ENCODE measurements around the gene GALNT11.
A peak's percentile ranks its signal among the peaks of the same experiment; 100 is the strongest.

DNA sequence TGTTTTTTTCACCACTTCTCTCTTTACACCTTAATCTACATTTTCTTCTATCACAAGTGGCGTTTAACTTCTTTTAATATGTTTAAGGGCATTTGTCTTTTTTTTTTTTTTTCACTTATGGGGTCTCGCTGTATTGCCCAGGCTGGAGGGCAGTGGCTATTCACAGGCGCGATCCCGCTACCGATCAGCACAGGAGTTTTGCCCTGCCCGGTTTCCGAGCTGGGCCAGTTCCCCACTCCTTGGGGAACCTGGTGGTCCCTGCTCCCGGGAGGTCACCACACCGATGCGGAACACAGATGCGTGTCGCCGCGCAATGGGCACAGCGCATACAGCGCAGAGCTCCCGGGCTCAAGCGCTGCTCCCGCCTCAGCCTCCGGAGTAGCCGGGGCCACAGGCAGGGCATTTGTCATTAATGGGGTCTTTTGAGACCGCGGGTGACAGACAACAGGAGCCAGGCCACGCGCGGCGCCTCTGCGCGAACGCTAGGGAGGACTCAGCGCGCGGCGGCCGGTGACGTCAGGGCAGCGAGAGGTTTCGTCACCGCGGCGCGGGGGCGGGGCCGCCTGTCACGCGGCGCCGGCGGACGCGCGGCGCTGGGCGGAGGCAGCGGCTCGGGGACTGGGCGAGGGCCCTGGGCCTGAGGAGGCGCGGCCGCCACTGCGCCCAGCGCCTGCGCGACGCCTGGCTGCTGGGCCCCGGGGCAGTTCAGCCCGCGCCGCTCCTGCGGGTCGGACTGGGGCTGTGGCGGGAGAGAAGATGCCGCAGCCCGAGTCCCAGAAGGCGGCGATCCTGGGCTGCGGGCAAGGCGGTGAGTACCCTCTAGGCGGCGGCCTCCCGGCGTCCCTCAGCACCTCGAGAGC is at the start of gene GALNT11:
- TF ChIP-seq, protein P1, sequence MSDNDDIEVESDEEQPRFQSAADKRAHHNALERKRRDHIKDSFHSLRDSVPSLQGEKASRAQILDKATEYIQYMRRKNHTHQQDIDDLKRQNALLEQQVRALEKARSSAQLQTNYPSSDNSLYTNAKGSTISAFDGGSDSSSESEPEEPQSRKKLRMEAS (IDR thresholded peaks at IDR 0.05), result peak; percentile 73
- TF ChIP-seq SMC3 (IDR thresholded peaks at IDR 0.05) (peak; percentile 22; the same call in 1 of the 3 replicates), TP53 (CRISPR knock-in tag; IDR thresholded peaks at IDR 0.05) (no peak), HDAC2 (IDR thresholded peaks at IDR 0.05) (peak; percentile 77), JUN (IDR thresholded peaks at IDR 0.05) (peak; percentile 54 to 88; a peak in 3 of 5 replicates), RFX5 (IDR thresholded peaks at IDR 0.05) (no peak), EP300 (IDR thresholded peaks at IDR 0.05) (no peak), POLR2A (IDR thresholded peaks at IDR 0.05; ENCODE audit: low read length) (peak; percentile 79), KDM5A (IDR thresholded peaks at IDR 0.05) (no peak), CEBPB (IDR thresholded peaks at IDR 0.05) (peak; percentile 62; a peak in 2 of 4 replicates)
- TF ChIP-seq, protein P2, sequence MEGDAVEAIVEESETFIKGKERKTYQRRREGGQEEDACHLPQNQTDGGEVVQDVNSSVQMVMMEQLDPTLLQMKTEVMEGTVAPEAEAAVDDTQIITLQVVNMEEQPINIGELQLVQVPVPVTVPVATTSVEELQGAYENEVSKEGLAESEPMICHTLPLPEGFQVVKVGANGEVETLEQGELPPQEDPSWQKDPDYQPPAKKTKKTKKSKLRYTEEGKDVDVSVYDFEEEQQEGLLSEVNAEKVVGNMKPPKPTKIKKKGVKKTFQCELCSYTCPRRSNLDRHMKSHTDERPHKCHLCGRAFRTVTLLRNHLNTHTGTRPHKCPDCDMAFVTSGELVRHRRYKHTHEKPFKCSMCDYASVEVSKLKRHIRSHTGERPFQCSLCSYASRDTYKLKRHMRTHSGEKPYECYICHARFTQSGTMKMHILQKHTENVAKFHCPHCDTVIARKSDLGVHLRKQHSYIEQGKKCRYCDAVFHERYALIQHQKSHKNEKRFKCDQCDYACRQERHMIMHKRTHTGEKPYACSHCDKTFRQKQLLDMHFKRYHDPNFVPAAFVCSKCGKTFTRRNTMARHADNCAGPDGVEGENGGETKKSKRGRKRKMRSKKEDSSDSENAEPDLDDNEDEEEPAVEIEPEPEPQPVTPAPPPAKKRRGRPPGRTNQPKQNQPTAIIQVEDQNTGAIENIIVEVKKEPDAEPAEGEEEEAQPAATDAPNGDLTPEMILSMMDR (IDR thresholded peaks at IDR 0.05), result peak; percentile 31; the same call in 1 of the 3 replicates
- TF ChIP-seq, protein P3, sequence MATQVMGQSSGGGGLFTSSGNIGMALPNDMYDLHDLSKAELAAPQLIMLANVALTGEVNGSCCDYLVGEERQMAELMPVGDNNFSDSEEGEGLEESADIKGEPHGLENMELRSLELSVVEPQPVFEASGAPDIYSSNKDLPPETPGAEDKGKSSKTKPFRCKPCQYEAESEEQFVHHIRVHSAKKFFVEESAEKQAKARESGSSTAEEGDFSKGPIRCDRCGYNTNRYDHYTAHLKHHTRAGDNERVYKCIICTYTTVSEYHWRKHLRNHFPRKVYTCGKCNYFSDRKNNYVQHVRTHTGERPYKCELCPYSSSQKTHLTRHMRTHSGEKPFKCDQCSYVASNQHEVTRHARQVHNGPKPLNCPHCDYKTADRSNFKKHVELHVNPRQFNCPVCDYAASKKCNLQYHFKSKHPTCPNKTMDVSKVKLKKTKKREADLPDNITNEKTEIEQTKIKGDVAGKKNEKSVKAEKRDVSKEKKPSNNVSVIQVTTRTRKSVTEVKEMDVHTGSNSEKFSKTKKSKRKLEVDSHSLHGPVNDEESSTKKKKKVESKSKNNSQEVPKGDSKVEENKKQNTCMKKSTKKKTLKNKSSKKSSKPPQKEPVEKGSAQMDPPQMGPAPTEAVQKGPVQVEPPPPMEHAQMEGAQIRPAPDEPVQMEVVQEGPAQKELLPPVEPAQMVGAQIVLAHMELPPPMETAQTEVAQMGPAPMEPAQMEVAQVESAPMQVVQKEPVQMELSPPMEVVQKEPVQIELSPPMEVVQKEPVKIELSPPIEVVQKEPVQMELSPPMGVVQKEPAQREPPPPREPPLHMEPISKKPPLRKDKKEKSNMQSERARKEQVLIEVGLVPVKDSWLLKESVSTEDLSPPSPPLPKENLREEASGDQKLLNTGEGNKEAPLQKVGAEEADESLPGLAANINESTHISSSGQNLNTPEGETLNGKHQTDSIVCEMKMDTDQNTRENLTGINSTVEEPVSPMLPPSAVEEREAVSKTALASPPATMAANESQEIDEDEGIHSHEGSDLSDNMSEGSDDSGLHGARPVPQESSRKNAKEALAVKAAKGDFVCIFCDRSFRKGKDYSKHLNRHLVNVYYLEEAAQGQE (IDR thresholded peaks at IDR 0.05), result no peak

Measured in A549 (cell line).